Caco-2 (cell line): Measurements from ENCODE around the gene DLGAP5. TPM values are rescaled to one million over a fixed set of nuclear protein-coding genes. Genes with fewer than 3 reads are reported as not detected.

Experiments used
- BruUV-seq: library from RNA; stranded (reverse); fragments of 400-500 nt; replicated peaks from 2 replicates; lab custom pipeline; 2021; lab: Mats Ljungman, UMichigan
- CTCF ChIA-PET: fragments of 300-600 bp; sonication (Branson Sonifier 250); formaldehyde crosslinking; loops from one replicate; lab custom pipeline; 2022; ENCODE audit warnings: antibody characterized with exemption; lab: Charles Lee
- POLR2A ChIA-PET: fragments of 300-600 bp; sonication (Branson Sonifier 250); formaldehyde crosslinking; loops from one replicate; lab custom pipeline; 2022; ENCODE audit warnings: antibody characterized with exemption; lab: Charles Lee
- DNase-seq, 2 experiments: peaks; one replicate each; pipeline versions ENCODE4 v3.0.0 to v3.0.0-alpha.2; 2020 to 2022
- H3K27me3 ChIP-seq: replicated peaks from 2 replicates; pipeline ENCODE4 v1.6.0; 2011; ENCODE audit warnings: low read length; ENCODE audit not compliant: control insufficient read depth, insufficient read depth
- H3K36me3 ChIP-seq: 2 replicates; pipeline ENCODE4 v1.5.1; 2011; ENCODE audit warnings: low read length; ENCODE audit not compliant: control insufficient read depth, insufficient read depth
- H3K4me1 ChIP-seq: fragments of 250-450 bp; sonication (Bioruptor Pico); 2 replicates; pipeline ENCODE4 v1.5.1; 2020; ENCODE audit warnings: mild to moderate bottlenecking
- H3K4me3 ChIP-seq: 2 replicates; pipeline ENCODE4 v1.5.1; 2011; ENCODE audit warnings: low read depth, mild to moderate bottlenecking, control low read depth, low read length
- H3K9me3 ChIP-seq: fragments of 250-450 bp; sonication (Bioruptor Pico); 2 replicates; pipeline ENCODE4 v1.5.1; 2020; ENCODE audit warnings: mild to moderate bottlenecking, moderate library complexity
- H3K27ac Mint-ChIP-seq: one replicate; pipeline ENCODE4 v1.8.0; 2022; ENCODE audit warnings: mixed read lengths; ENCODE audit not compliant: unreplicated experiment
- H3K27me3 Mint-ChIP-seq: one replicate; pipeline ENCODE4 v1.8.0; 2022; ENCODE audit warnings: mixed read lengths; ENCODE audit not compliant: insufficient read depth, unreplicated experiment
- H3K36me3 Mint-ChIP-seq: one replicate; pipeline ENCODE4 v1.8.0; 2022; ENCODE audit warnings: mild to moderate bottlenecking, mixed read lengths; ENCODE audit not compliant: insufficient read depth, unreplicated experiment
- H3K4me1 Mint-ChIP-seq: one replicate; pipeline ENCODE4 v1.8.0; 2022; ENCODE audit warnings: low read depth, mixed read lengths; ENCODE audit not compliant: unreplicated experiment
- H3K4me3 Mint-ChIP-seq: one replicate; pipeline ENCODE4 v1.8.0; 2022; ENCODE audit warnings: mild to moderate bottlenecking, moderate library complexity, mixed read lengths; ENCODE audit not compliant: unreplicated experiment
- H3K9me3 Mint-ChIP-seq: one replicate; pipeline ENCODE4 v1.8.0; 2022; ENCODE audit warnings: mixed read lengths; ENCODE audit not compliant: unreplicated experiment
- CTCF ChIP-seq, 2 experiments: fragments of 200-600 bp in 1 of 2; IDR thresholded peaks; 1 replicate in 1 of 2; 2 replicates in 1 of 2; pipeline versions ENCODE4 v1.5.1 to v1.8.0; 2011 to 2022; ENCODE audit warnings: antibody characterized with exemption in 1 of 2, control low read depth in 1 of 2, inconsistent platforms in 1 of 2, low read depth in 1 of 2, low read length in 1 of 2, mild to moderate bottlenecking in 1 of 2, moderate library complexity in 1 of 2; ENCODE audit not compliant: insufficient read depth in 1 of 2, severe bottlenecking in 1 of 2, unreplicated experiment in 1 of 2
- intact Hi-C: fragments of 100-400 bp; cut with micrococcal nuclease; formaldehyde crosslinking; loops from one replicate; pipeline ENCODE4 v1.10.0; 2022; ENCODE audit not compliant: unreplicated experiment
- total RNA-seq: library from RNA; stranded (reverse); gene quantifications from 2 replicates; pipeline ENCODE4 v1.2.3, GENCODE V29; 2022

Gene DLGAP5
- total RNA-seq, 1 experiment from 2014 or later = 54.1 TPM

- TF ChIP-seq CTCF (IDR thresholded peaks at IDR 0.05; ENCODE audit: insufficient read depth in 1 of 2, low read depth in 1 of 2, low read length in 1 of 2, severe bottlenecking in 1 of 2, unreplicated experiment in 1 of 2) = no peak
- peaks cover 8% of the 10 kb centered on the region for H3K36me3 Mint-ChIP-seq
- no peak for DNase-seq
- ChIA-PET POLR2A (no interaction called here), CTCF (no interaction called here)
- intact Hi-C loops = no loop called here
- H3K36me3 ChIP-seq = no peaks in the 10 kb centered on the region
- no peak overlapping the region for H3K27ac Mint-ChIP-seq
- no peak overlapping the region for H3K4me3 ChIP-seq
- H3K27me3 Mint-ChIP-seq = no peaks in the 10 kb centered on the region
- no peaks in the 10 kb centered on the region for H3K9me3 Mint-ChIP-seq
- peaks cover 22% of the 10 kb centered on the region for H3K4me1 ChIP-seq
- H3K9me3 ChIP-seq = no peaks in the 10 kb centered on the region
- no peak overlapping the region for H3K4me3 Mint-ChIP-seq
- no peaks in the 10 kb centered on the region for H3K27me3 ChIP-seq
- BruUV-seq = no TSS peak
- H3K4me1 Mint-ChIP-seq = peaks cover 18% of the 10 kb centered on the region
These were observed 92.9 kb downstream of the DLGAP5 start for GRCh38 chr14:55098561-55098898.

Other genes with a start within 250 kb of the DLGAP5 start
- gene WDHD1, start 164.5 kb downstream of the DLGAP5 start, total RNA-seq = 25.5 and 27.5 TPM in 2 replicates
- gene SOCS4, start 164.3 kb downstream of the DLGAP5 start, total RNA-seq = 21.1 and 24.8 TPM in 2 replicates
- 81.8 and 90.8 TPM in 2 replicates for gene MAPK1IP1L, start 139.9 kb downstream of the DLGAP5 start, total RNA-seq
- gene LGALS3, start 62.3 kb downstream of the DLGAP5 start, total RNA-seq = 206 and 246 TPM in 2 replicates
- 23.7 and 27.3 TPM in 2 replicates for gene FBXO34, start 79.8 kb upstream of the DLGAP5 start, total RNA-seq
- 11.4 and 13.1 TPM in 2 replicates for gene ATG14, start 220.2 kb upstream of the DLGAP5 start, total RNA-seq
- gene TBPL2, start 249.0 kb upstream of the DLGAP5 start, total RNA-seq = not detected in 2 replicates